GM19238 (cell line): ENCODE measurements around the gene ZIC4.

ENCODE experiments used
- DNase-seq: peaks from one replicate; pipeline ENCODE4 v3.0.0; 2011; ENCODE audit warnings: low spot score; ENCODE audit not compliant: insufficient read length

ZIC4 gene

DNA sequence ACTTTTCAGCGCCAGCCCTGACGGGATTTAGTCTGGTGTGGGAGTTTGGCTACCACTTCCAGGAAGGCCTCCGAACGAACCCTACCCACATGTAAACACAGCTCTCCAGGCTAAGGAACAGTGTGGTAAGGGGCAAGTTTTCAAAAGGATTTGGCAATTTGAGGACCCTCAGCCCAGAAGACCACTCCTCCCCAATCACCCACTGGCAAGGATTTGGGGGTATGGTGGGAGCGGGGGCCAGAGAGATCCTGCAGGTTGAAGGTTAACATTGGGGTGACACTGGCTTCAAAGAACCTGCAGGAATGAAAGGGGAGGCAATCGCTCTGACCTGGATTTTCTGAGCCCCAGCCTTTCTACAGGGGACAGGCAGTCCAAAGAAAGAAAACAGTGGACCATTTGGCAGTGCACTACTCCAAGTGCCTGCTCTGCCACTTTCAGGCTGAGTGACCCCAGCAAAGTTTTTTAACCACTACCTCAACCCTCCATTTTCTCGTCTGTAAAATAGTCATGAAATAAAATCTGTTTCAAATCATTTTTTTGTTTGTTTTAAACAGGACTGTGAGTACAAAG lies 34.5 kb downstream of the ZIC4 start:
- DNase-seq: no peak

GRCh38 chr3:147371140-147371539 lies 35.2 kb downstream of the ZIC4 start:
- no peak for DNase-seq

- DNase-seq: no peak
Measured at GRCh38 chr3:147370349-147370748, 36.0 kb downstream of the ZIC4 start.

DNA sequence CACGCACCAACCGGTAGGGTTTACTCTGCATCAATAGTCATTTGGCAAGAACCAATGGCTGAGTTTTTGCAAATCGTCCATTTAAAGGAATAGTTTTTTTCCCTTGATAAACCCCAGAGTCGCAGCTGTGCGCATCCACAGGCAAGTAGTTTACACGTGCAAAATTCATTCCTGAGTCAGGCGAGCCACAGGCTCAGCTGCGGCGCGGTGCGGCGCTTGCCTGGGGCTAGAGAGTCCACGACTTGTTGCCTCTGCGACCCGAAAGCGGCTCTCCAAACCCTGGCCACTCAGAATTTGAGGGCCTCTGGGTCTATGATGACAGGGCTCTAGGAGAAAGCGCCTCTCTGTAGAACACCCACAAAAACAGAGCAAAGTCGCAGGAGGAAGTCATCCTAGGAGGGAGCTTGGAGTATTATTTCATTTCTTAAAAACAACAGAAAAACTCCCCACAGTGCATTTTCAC lies 36.7 kb downstream of the ZIC4 start:
- no peak for DNase-seq

DNA sequence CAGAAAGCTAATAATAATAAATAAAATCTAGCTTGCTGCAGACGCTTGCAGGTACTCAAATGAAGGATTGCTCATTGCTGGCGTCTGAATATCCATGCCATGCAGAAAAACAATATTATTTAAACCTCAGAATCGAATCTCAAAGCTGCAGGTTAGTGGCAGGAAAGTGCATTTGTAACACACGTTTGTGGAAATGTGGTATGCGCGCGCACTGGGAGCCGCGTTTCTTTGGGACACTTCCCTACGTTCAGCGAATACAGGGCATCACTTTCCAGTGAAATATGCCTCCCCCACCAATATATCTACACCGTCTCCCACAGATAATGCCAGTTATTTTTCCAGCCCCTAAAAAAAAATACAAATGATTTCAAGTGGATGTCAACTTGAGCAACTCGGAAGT lies 37.1 kb downstream of the ZIC4 start:
- no peak for DNase-seq

- DNase-seq: no peak
Measured at GRCh38 chr3:147368561-147369221, 37.7 kb downstream of the ZIC4 start.

DNA sequence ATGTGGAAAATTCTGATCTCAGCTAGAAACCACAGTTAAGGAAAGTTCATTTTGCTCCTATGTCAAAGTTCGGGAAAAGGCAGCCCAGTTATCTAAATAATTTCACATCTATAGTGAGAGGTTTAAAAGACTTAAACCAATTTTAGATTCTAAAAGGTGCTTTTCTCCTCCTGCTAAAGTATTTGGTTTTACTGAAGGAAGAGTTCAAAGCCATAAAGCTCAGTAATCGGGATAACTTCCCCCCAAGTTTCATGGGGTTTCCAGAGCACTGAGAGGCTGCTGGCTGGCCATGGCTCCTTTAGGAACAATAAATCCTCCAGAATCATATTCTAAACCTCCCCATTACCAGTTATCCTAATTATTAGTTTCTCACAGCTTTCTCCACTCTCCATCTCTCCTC lies 38.2 kb downstream of the ZIC4 start:
- DNase-seq: no peak

- DNase-seq: no peak
Measured at GRCh38 chr3:147367676-147368075, 38.7 kb downstream of the ZIC4 start.

- DNase-seq: no peak
Measured at GRCh38 chr3:147365196-147366115, 40.9 kb downstream of the ZIC4 start.

GRCh38 chr3:147364771-147365170 lies 41.6 kb downstream of the ZIC4 start:
- no peak for DNase-seq

- DNase-seq: no peak
Measured at GRCh38 chr3:147361454-147362420, 44.6 kb downstream of the ZIC4 start.

DNA sequence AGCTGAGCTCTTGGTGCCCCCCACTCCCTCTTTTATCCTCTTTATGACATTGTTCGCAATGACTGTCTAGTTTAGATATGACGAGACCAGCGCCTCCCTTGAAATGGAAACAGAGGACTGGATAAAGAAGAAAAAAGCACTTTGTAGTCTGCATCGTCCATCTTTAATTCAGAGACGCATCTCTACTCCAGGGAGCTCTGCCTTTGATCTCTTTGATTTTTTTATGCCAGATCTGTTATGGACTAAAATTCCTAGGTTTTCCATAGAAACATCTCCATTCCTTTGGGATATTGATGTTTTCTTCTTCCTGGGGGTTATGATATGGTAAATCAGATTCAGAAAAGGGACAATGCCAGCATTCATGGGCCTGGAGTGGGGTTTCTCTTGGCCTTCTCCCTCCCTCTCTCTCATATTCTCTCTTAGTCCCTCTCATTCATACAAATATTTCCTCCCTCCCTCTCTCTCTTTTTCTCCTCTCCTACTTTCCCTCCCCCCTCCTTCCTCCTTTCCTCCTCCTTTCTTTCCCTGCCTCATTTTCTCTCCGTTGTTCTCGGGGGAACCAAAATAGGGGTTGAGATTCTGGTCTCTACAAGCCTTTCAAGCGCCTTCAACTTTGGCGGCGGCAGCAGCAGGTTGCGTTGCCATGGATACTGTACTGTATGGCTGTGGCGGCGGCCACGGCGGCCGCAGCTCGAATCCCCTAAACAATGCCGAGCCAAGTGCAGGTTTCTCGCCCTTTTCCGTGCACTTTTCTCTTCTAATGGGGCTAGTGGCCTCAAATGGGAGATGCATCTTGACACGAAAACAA lies 45.5 kb downstream of the ZIC4 start:
- DNase-seq: no peak

DNA sequence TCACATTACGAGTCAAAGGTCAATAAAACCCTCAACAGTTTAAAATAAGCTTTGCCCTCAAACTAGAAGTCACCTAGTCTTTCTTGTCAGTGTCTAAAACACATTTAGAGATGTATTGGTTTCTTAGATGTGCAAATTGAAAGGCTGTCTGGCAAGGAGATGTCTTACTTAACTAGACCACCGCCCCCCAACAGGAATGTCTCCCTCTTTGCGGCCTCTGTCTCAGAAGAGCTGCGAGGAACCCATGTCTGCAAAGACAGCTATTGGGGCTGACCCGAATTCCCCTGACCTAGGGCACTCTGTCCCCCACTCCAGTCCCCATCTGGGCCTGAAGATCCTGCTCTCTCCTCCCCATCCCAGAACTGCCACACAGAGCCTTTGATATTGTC lies 46.3 kb downstream of the ZIC4 start:
- DNase-seq: no peak

- DNase-seq: no peak
Measured at GRCh38 chr3:147359177-147360050, 46.9 kb downstream of the ZIC4 start.

- DNase-seq: no peak
Measured at GRCh38 chr3:147358144-147358992, 48.0 kb downstream of the ZIC4 start.

- no peak for DNase-seq
Measured at GRCh38 chr3:147356909-147357900, 49.1 kb downstream of the ZIC4 start.
